HEK293 (cell line): ENCODE results near the gene B4GALNT3.

Experiments used
- GLI4 ChIP-seq: fragments of 450-650 bp; formaldehyde crosslinking; IDR thresholded peaks from 2 replicates; pipeline ENCODE4 v1.5.1; 2016; ENCODE audit warnings: missing biosample characterization, missing genetic modification characterization
- TCF7L2 ChIP-seq: IDR thresholded peaks from 2 replicates; pipeline ENCODE4 v1.6.1; 2011; ENCODE audit warnings: low read depth, mild to moderate bottlenecking, inconsistent platforms, low read length, moderate library complexity, borderline replicate concordance
- ZBTB7A ChIP-seq: fragments of 450-650 bp; formaldehyde crosslinking; IDR thresholded peaks from 2 replicates; pipeline ENCODE4 v1.5.1; 2016; ENCODE audit warnings: low read depth, missing biosample characterization, missing genetic modification characterization
- ZNF248 ChIP-seq: fragments of 450-650 bp; formaldehyde crosslinking; IDR thresholded peaks from 2 replicates; pipeline ENCODE4 v1.5.1; 2017; ENCODE audit warnings: missing biosample characterization, missing genetic modification characterization
- ZNF747 ChIP-seq: fragments of 450-650 bp; formaldehyde crosslinking; IDR thresholded peaks from 2 replicates; pipeline ENCODE4 v1.5.1; 2016; ENCODE audit warnings: missing biosample characterization, missing genetic modification characterization
- TF ChIP-seq, protein P1 (sequence below): fragments of 450-650 bp; formaldehyde crosslinking; IDR thresholded peaks from 2 replicates; pipeline ENCODE4 v1.5.1; 2016; ENCODE audit warnings: missing biosample characterization, missing genetic modification characterization

DNA sequence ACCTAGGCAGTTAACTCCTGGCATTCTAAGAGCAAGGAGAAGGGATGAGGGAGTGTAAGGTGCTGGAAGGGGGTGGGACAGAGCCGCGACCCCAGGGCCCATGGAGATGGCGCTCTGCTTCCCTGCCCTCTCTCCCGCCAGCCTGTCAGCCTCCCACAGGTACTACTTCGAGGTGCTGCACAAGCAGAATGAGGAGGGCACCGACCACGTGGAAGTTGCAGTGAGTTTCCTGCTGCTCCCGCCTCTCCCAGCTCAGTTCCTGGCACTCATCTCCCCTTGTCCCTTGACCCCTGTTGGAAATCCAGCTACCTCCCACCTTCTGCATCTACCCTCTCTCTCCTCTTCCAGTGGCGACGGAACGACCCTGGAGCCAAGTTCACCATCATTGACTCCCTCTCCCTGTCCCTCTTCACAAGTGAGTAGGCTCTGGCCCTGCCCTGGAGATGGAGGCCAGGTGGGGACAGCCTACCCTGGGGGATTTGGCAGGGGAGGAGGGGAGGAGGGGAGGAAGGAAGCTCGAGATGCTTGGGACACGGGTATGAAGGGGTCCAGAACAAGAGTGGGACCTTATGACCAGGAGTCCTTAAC lies 88.2 kb downstream of the B4GALNT3 start:
- TF ChIP-seq ZNF248 (tag by site-specific recombination) (no peak), TCF7L2 (no peak), ZBTB7A (no peak), ZNF747 (tag by site-specific recombination) (no peak), GLI4 (tag by site-specific recombination) (no peak)
- TF ChIP-seq, protein P1, sequence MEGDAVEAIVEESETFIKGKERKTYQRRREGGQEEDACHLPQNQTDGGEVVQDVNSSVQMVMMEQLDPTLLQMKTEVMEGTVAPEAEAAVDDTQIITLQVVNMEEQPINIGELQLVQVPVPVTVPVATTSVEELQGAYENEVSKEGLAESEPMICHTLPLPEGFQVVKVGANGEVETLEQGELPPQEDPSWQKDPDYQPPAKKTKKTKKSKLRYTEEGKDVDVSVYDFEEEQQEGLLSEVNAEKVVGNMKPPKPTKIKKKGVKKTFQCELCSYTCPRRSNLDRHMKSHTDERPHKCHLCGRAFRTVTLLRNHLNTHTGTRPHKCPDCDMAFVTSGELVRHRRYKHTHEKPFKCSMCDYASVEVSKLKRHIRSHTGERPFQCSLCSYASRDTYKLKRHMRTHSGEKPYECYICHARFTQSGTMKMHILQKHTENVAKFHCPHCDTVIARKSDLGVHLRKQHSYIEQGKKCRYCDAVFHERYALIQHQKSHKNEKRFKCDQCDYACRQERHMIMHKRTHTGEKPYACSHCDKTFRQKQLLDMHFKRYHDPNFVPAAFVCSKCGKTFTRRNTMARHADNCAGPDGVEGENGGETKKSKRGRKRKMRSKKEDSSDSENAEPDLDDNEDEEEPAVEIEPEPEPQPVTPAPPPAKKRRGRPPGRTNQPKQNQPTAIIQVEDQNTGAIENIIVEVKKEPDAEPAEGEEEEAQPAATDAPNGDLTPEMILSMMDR (tag by site-specific recombination): no peak
